Breast epithelium (tissue), 3 donors: ENCODE measurements around the gene CDC5L.

Source experiments
- CTCF ChIP-seq, 3 donors: fragments of 450-650 bp; IDR thresholded peaks; one replicate each; pipeline ENCODE4 v1.5.1; 2016 to 2017; ENCODE audit warnings: antibody characterized with exemption in 3 of 3, mild to moderate bottlenecking in 3 of 3, moderate library complexity in 3 of 3
- POLR2A ChIP-seq: fragments of 450-650 bp; IDR thresholded peaks from one replicate; pipeline ENCODE4 v1.6.1; 2016; ENCODE audit warnings: antibody characterized with exemption, mild to moderate bottlenecking, moderate library complexity
- POLR2AphosphoS5 ChIP-seq, 3 donors: sonication (generic); formaldehyde crosslinking; IDR thresholded peaks; one replicate each; pipeline ENCODE4 v1.6.1; 2017; ENCODE audit warnings: antibody characterized with exemption in 3 of 3

- TF ChIP-seq POLR2A (no peak), CTCF (IDR thresholded peaks at IDR 0.05) (no peak), POLR2AphosphoS5 (IDR thresholded peaks at IDR 0.05) (no peak)
Observed at GRCh38 chr6:44474643-44475042, 87.1 kb downstream of the CDC5L start.
